Gastrocnemius medialis (tissue), 4 donors: ENCODE results near the gene TMEM18.

ENCODE experiments used
- POLR2A ChIP-seq, 2 donors: fragments of 450-650 bp; IDR thresholded peaks; one replicate each; pipeline ENCODE4 v1.6.1; 2017; ENCODE audit warnings: antibody characterized with exemption in 2 of 2, mild to moderate bottlenecking in 2 of 2, moderate library complexity in 2 of 2
- TF ChIP-seq, protein P1 (sequence below), 5 experiments: fragments of 450-650 bp in 3 of 5; fragments of 200-600 bp in 2 of 5; sonication (generic) in 2 of 5; IDR thresholded peaks in 4 of 5; conservative IDR thresholded peaks in 1 of 5; 1 replicate in 4 of 5; 2 replicates in 1 of 5; pipeline ENCODE4 v1.5.1; 2016 to 2019; ENCODE audit warnings: antibody characterized with exemption in 5 of 5, mild to moderate bottlenecking in 3 of 5, moderate library complexity in 3 of 5

- TF ChIP-seq, protein P1, sequence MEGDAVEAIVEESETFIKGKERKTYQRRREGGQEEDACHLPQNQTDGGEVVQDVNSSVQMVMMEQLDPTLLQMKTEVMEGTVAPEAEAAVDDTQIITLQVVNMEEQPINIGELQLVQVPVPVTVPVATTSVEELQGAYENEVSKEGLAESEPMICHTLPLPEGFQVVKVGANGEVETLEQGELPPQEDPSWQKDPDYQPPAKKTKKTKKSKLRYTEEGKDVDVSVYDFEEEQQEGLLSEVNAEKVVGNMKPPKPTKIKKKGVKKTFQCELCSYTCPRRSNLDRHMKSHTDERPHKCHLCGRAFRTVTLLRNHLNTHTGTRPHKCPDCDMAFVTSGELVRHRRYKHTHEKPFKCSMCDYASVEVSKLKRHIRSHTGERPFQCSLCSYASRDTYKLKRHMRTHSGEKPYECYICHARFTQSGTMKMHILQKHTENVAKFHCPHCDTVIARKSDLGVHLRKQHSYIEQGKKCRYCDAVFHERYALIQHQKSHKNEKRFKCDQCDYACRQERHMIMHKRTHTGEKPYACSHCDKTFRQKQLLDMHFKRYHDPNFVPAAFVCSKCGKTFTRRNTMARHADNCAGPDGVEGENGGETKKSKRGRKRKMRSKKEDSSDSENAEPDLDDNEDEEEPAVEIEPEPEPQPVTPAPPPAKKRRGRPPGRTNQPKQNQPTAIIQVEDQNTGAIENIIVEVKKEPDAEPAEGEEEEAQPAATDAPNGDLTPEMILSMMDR (IDR thresholded peaks at IDR 0.05 in 4 of 5, conservative IDR thresholded peaks at IDR 0.05 in 1 of 5): no peak
- TF ChIP-seq POLR2A (IDR thresholded peaks at IDR 0.05): no peak
Observed at GRCh38 chr2:621303-622099, 55.7 kb downstream of the TMEM18 start.
